Measurements from ENCODE around the gene PHLDB1. TPM values are rescaled to one million over a fixed set of nuclear protein-coding genes. Genes with fewer than 3 reads are reported as not detected.

Gene PHLDB1
- total RNA-seq, 1 donor from 2014 or later: 179 TPM

DNA sequence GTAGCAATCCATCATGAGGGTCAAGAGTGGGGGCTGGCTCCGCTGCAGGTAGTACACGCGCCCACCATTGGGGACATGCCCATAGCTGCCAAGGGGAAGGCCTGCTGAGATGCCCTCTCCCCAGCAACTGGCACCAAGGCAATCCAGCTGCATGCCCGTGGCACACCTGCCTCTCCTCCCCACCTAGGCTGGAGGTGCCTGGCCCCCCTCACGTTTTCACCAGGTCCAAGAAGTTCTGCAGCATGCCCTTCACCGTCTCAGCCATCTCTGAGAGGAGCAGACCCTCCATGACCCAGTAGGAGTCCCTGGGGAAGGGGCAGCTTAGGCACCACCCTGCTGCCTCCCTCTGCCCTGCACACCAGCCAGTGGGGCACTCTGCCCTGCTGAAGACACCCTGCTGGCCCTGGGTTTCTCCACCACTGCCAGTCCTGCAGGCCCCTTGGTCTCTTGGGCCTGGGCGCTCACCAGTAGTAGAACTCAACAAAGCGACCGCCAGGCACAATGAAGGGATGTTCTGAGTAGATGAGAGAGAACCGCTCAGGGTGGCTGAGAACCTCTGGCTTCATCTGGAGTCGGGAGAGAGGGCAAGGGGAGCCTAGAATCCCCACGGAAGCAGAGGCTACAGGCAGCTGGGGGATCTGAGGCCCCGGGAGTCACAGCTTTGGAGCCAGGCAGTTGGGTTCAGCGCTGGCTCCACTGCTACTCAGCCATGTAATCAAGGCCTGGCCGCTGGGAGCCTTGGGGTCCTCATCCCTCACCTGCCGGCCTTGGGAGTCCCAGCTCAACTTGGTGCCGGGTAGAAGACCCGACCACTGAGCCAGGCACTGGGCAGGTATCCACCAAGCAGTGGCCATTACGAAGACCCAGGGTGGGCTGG is 54.2 kb downstream of the PHLDB1 start:
- DNase-seq (ENCODE audit: low read depth) (no peak), FAIRE-seq (no peak)
- no peaks in the 10 kb centered on the region for H3K27me3 Mint-ChIP-seq (ENCODE audit: low read depth, unreplicated experiment)

DNA sequence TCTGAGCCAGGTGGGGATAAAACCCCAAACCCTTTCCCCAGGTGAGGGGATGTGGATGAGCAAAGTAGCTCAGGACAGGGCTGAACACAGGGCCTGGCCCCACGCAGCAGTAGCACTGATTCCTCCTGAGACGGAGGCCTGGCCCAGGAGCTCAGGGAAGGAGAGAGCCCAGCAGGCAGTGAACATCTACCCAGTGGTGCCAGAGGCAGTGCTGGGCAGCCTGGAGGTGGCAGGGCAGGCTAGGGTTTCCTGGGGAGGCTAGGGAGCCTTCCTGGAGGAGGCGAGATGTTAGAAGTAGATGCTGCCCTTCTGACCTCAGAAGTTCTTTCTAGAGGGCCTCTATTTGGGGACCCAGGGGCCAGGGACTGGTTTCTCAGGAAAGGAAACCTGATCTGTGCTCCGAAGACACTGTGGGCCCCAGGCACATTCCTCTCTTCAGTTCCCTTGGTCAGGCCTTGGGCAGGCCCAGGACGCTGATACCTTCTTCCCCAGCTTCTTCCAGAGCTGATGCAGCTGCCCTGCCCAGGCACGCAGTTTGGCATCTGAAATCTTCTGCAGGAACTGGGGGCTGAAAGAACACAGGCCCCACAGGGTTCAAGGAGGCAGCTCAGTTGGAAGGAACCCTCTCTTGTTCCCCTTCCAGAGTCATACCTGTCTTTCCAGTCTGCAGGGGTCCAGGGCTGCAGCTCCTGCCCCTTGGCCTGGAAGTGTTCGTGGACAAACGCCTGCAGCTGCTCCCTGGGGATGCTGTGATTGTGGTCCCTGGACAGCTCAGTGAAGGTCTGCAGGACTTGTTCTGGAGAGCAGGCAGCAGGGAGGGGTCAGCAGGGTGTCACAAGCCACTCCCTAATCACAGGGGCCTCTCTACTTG is 55.2 kb downstream of the PHLDB1 start:
- Histone ChIP-seq H3K4me1 (ENCODE audit: insufficient read depth, low read length) (peaks cover 10% of the 10 kb centered on the region), H4K20me1 (ENCODE audit: insufficient read depth, low read length) (peaks cover 42% of the 10 kb centered on the region), H3K4me3 (ENCODE audit: insufficient read depth, low read depth, low read length) (no peak overlapping the region), H3K27me3 (ENCODE audit: insufficient read depth, low read length) (no peaks in the 10 kb centered on the region), H2AFZ (ENCODE audit: low read depth, low read length) (no peak overlapping the region), H3K4me2 (ENCODE audit: low read length) (no peak overlapping the region), H3K36me3 (ENCODE audit: insufficient read depth, low read length) (peaks cover under 1% of the 10 kb centered on the region), H3K9me3 (ENCODE audit: insufficient read depth, low read depth, low read length) (no peaks in the 10 kb centered on the region), H3K79me2 (ENCODE audit: insufficient read depth, low read length) (no peaks in the 10 kb centered on the region), H3K27ac (ENCODE audit: low read depth, low read length) (no peak overlapping the region), H3K9ac (ENCODE audit: low read length) (no peak overlapping the region)
- Mint-ChIP-seq H3K36me3 (ENCODE audit: low read depth, unreplicated experiment) (peaks cover 5% of the 10 kb centered on the region), H3K4me3 (ENCODE audit: unreplicated experiment) (no peak overlapping the region), H3K9me3 (ENCODE audit: unreplicated experiment) (no peaks in the 10 kb centered on the region), H3K4me1 (ENCODE audit: low read depth, unreplicated experiment) (peaks cover 6% of the 10 kb centered on the region), H3K27ac (ENCODE audit: unreplicated experiment) (no peak overlapping the region), H3K27me3 (ENCODE audit: low read depth, unreplicated experiment) (no peaks in the 10 kb centered on the region)
- FAIRE-seq (no peak), DNase-seq (ENCODE audit: low read depth) (no peak)
- TF ChIP-seq EZH2 (IDR thresholded peaks at IDR 0.05; ENCODE audit: insufficient read depth, low read length) (no peak), CTCF (IDR thresholded peaks at IDR 0.05; ENCODE audit: insufficient read depth, low read depth, low read length) (no peak)

More for the DNA sequence above, 54.2 kb downstream of the PHLDB1 start:
- H3K9me3 Mint-ChIP-seq (ENCODE audit: unreplicated experiment): no peaks in the 10 kb centered on the region
- no peak overlapping the region for H2AFZ ChIP-seq (ENCODE audit: low read depth, low read length)
- no peak overlapping the region for H3K4me3 ChIP-seq (ENCODE audit: insufficient read depth, low read depth, low read length)
- H3K79me2 ChIP-seq (ENCODE audit: insufficient read depth, low read length): no peaks in the 10 kb centered on the region
- peaks cover 5% of the 10 kb centered on the region for H3K36me3 Mint-ChIP-seq (ENCODE audit: low read depth, unreplicated experiment)
- H3K4me3 Mint-ChIP-seq (ENCODE audit: unreplicated experiment): no peak overlapping the region
- H3K4me2 ChIP-seq (ENCODE audit: low read length): no peak overlapping the region
- no peak overlapping the region for H3K27ac ChIP-seq (ENCODE audit: low read depth, low read length)
- H3K27ac Mint-ChIP-seq (ENCODE audit: unreplicated experiment): peak overlapping the region; percentile 83
- no peak overlapping the region for H3K9ac ChIP-seq (ENCODE audit: low read length)
- TF ChIP-seq EZH2 (IDR thresholded peaks at IDR 0.05; ENCODE audit: insufficient read depth, low read length): no peak
- TF ChIP-seq CTCF (IDR thresholded peaks at IDR 0.05; ENCODE audit: insufficient read depth, low read depth, low read length): no peak
- peaks cover 9% of the 10 kb centered on the region for H3K36me3 ChIP-seq (ENCODE audit: insufficient read depth, low read length)
- H3K4me1 Mint-ChIP-seq (ENCODE audit: low read depth, unreplicated experiment): peaks cover 8% of the 10 kb centered on the region
- H3K4me1 ChIP-seq (ENCODE audit: insufficient read depth, low read length): peaks cover 10% of the 10 kb centered on the region
- H3K27me3 ChIP-seq (ENCODE audit: insufficient read depth, low read length): no peaks in the 10 kb centered on the region
- no peaks in the 10 kb centered on the region for H3K9me3 ChIP-seq (ENCODE audit: insufficient read depth, low read depth, low read length)
- H4K20me1 ChIP-seq (ENCODE audit: insufficient read depth, low read length): peaks cover 51% of the 10 kb centered on the region

Measured in astrocyte (in vitro differentiated cells and primary cell).